ENCODE results near the gene RNF152.

The RNF152 gene

GRCh38 chr18:61854578-61855448 is 38.0 kb downstream of the RNF152 start:
- no peak for DNase-seq (ENCODE audit: low read depth in 3 of 3)

DNA sequence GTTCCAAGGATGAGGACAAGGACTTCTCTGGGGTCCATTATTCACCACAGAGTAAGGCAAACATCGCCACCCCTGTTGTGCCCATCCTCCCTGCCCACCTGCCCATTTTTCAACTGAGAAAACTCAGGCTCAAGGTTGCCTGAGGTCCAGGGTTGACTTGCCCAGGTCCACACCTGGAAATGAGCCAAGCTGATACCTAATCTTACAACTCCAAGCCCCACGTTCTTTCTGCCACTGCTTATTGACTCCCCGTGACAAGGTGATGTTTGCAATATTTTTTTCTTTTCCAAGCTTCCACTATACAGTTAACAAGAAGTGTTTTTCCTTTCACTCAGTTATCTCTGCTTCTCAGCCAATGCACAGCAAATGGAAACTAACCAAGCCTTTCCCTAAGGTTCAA is 39.0 kb downstream of the RNF152 start:
- DNase-seq (ENCODE audit: low read depth in 3 of 3), result no peak

DNA sequence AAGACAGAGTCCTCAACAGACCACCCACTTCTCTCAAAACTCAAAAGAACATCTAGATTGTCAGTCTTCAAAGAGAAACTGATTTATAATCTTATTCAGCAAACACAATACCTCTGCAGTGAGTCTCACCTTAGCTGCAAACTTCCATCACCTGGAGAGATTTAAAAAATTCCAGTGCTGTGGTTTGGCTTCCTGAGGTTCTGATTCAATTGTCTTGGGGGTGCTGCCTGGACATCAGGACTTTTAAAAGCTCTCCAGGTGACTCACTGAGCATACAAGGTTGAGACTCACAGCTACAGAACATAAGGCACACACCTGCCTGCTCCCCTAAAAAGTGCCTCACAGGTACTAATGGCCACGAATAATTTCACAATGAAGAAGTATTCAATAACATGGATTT is 40.3 kb downstream of the RNF152 start:
- DNase-seq (ENCODE audit: low read depth in 3 of 3), result no peak

DNA sequence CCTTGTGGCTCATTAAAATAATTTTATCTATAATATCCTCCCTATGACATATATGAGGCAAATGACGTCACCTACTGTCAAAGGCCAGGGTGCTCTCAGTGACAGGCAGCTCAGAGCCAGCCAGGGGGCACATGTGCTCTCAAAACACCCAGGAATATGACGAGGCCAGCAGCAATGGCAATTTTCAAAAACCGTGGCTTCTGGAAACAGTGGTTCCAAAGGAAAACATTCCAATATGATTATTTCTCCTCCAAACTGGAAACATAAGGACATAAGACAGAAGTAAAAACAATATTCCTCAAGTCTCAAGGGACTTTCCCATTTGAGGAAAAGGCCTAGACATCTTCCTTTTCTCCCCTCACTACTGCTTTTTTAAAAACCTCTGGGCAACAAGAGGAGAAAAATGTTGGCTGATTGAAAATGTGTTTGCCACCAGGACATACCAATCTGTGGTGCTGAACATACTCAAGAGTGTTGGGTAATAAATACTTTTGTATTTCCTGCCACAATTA is 40.8 kb downstream of the RNF152 start:
- DNase-seq (ENCODE audit: low read depth in 3 of 3), result no peak

DNA sequence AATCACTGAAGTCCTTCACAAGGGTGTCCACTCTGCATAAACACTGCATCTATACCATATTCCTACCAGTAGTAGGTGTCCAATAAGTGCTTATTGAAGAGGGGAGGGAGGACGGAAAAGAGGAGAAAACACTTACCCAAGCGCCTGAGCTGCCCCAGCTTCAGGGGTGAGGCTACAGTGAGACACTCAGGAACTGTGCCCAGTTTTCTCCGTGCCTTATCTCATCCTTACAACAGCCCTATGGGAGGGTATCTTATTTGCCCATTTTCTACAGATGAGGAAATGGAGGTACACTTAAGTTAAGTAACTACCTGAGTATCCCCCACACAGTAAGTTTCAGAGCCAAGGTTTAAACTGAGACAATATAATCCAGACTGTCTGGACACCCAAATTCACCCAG is 41.5 kb downstream of the RNF152 start:
- DNase-seq (ENCODE audit: low read depth in 3 of 3), result no peak

GRCh38 chr18:61850756-61851155 is 42.1 kb downstream of the RNF152 start:
- no peak for DNase-seq (ENCODE audit: low read depth in 3 of 3)

DNA sequence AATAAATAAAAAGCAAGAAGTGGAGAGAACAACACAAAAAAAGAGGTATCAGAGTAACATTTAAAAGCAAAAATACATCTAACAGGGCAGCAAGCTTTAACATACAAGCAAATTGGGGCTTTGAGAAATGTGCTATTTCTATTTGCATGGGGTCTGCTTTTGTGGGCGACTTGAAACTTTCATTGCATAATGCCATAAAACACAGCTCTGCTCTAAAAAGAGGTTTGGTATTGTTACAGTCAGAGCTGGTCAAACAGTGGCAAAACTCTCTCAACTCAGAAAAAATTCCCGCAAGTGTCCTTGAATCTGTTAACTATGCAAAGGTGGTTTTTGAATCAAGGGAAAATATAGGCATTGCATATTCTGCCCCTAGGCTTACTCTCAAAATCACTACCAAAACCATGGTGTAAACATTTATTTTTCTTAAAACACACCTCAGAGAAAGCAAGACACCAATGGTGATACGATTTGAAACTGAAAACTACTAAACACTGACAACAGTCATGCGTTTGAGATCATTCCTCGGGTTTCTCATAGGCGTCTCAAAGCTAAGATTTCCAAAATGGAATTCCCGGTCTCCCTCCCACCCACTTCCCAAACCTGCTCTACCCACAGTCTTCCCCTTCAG is 45.5 kb downstream of the RNF152 start:
- no peak for DNase-seq (ENCODE audit: low read depth in 3 of 3)

GRCh38 chr18:61845197-61845596 is 47.6 kb downstream of the RNF152 start:
- DNase-seq (ENCODE audit: low read depth in 3 of 3), result no peak

GRCh38 chr18:61844726-61845125 is 48.1 kb downstream of the RNF152 start:
- no peak for DNase-seq (ENCODE audit: low read depth in 3 of 3)

DNA sequence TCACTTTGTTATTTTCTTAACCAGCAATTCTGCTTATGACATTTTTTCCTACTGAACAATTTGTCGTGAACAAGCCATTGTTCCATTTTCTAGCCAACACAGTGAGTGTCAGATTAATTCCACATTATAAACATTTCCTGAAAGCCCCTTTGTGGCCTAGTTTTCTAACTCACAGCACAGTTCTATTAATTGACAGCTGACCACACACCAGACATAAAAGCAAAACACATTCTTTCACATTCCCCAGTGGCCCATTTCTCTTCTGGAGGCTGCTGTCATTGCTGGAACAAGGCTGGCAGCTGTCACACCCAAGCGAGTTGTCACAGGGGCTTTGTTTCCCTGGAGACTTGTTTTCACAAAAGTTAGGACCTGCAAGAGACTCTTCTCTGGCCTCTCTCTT is 50.7 kb downstream of the RNF152 start:
- no peak for DNase-seq (ENCODE audit: low read depth in 3 of 3)

- no peak for DNase-seq (ENCODE audit: low read depth in 3 of 3)
Observed at GRCh38 chr18:61841706-61842105, 51.1 kb downstream of the RNF152 start.

DNA sequence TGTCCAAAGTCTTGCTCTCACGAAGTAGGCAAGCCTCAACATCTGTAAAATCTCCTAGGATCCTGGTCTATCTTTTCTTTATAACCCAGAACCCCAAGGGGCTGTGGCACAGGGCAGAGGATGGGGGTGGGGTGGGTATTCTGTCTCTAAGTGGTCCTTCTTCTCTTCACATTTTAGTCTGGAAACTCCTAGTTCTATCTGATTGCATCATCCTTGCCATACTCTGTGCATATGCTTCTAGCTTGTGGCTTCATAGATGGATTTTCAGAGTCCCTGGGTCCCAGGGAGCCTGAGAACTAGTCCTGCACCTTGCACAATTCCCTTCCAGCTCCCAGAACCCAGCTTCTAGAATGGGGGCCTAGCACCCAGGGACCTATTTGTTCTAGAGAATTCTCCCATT is 52.5 kb downstream of the RNF152 start:
- DNase-seq (ENCODE audit: low read depth in 3 of 3), result no peak

DNA sequence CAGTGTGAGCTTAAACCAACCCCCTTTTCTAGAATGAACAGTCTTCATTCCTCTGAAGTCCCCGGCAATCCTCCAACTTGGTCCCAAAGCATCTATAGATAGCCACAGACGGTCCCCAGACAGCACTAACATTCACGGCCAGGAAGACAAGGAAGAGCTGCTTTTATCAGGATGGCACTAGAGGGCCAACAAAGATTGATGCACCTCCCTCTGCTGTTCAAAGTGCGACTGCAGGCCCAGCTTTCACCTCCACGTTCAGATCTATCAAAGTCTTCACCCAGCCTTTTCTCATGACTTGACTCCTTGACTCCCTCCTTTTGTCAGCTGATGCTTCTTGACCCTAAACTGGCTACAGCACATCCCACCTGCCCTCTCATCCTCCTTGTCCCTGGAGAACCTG is 54.3 kb downstream of the RNF152 start:
- no peak for DNase-seq (ENCODE audit: low read depth in 3 of 3)

GRCh38 chr18:61833978-61834377 is 58.8 kb downstream of the RNF152 start:
- no peak for DNase-seq (ENCODE audit: low read depth in 3 of 3)

DNA sequence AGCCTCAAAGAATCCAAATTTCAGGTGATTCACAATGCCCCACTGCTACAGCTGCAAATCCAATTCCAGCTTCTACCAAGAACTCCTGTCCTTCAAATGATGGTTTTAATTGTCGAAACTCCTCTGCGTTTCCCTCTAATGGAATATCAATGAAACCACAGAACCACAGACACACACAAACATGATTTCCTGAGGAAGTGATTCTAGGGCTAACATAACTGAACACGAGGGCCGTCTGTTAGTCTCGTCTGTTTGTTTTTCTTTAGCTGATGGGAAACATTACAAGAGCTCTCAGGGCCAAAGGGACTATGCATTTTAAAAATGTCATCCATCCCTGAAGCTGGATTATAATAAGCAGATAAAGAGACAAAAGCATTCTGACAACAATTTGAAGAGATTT is 59.4 kb downstream of the RNF152 start:
- no peak for DNase-seq (ENCODE audit: low read depth in 3 of 3)

- DNase-seq (ENCODE audit: low read depth in 3 of 3), result no peak
Observed at GRCh38 chr18:61832858-61833257, 59.9 kb downstream of the RNF152 start.

DNA sequence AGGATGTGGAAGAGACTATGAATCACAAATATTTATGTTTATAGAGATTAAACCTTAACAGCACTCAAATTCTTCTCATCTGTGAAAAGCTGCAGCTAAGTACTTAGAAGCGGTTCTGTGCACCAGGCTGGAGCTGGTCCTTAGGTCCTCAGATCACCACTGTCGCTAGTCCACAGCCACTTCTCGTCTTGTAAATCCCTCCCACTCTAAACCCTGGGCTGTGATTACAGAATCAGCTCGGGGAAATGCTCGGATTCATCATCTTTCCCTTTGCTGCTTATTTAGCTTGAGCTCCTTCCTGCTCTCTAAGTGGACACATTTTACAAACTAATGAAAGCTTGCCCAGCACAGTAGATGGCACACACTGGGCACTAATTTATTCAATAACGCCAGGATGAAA is 61.7 kb downstream of the RNF152 start:
- no peak for DNase-seq (ENCODE audit: low read depth in 3 of 3)

DNA sequence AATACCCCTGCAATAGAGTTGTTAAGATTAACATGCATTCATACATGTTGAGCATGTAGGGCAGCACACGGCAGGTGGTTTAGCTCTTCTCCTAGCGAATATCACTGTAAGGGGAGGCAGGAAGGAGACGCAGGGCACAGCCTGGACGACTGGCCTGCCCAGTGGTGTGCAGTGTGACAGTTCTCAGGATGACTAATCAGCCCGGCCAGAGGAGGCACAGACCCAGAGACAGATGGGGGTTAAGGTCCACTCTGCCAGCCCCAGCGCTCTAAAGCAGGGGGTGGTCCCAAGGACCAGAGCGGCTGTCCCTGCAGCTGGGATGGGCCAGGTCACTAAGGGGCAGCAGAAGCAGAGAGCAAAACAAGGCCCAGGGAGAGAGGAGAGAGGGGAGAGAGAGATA is 63.7 kb downstream of the RNF152 start:
- no peak for DNase-seq (ENCODE audit: low read depth in 3 of 3)

GRCh38 chr18:61827591-61827990 is 65.2 kb downstream of the RNF152 start:
- no peak for DNase-seq (ENCODE audit: low read depth in 3 of 3)

DNA sequence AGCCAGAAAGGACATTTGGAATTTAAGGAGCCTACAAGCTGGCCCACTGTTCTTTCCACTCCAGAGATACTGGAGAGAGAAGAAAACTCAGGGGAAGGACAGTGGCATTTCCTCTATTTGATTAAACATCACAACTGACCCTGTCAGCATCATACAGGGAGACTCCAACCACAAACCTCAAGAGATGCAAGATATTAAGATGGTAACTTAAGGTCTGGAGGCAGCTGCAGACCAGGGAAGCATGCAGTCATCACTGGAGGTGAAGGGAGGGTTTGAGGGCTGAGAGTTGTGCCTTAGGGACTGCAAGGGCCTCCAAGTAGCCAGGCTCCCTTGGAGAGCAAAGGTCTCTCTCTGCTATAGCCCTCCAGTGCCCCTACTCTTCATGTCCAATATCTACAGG is 67.4 kb downstream of the RNF152 start:
- no peak for DNase-seq (ENCODE audit: low read depth in 3 of 3)

GRCh38 chr18:61824733-61825363 is 68.0 kb downstream of the RNF152 start:
- no peak for DNase-seq (ENCODE audit: low read depth in 3 of 3)

DNA sequence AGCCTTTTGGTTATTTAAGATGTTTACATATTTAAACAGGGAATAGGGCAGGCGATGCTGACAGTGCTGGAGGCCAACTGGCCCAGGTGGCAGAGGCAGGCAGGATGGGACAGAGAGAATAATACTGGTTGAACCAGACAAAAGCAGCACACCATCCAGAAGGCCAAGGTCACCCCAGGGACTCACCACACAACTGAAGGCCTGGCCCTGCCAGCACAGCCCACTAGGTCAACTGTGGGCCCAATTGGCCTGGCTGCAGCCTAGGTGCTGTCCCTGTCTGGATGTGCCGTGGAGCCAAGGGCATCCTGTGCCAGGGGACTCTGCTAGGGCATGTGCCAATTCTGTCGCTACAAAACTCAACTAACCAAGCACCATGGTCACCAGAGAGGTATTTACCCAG is 69.2 kb downstream of the RNF152 start:
- no peak for DNase-seq (ENCODE audit: low read depth in 3 of 3)

- DNase-seq (ENCODE audit: low read depth in 3 of 3), result no peak
Observed at GRCh38 chr18:61822879-61823278, 69.9 kb downstream of the RNF152 start.

All from stimulated activated CD4-positive, alpha-beta T cell treated with anti-CD3 and anti-CD28 coated beads, TNF-alpha, amount 100 ng/mL, for 4 hours (primary cell).